ENCODE data around the gene COL6A3.
"Not testable (repeated sequence)": the region's sequence is repeated elsewhere in the genome, so short reads cannot be mapped to it uniquely, and the experiment has no call there.

Gene COL6A3

GRCh38 chr2:237359518-237359840 is 54.5 kb downstream of the COL6A3 start:
- no peaks in the 10 kb centered on the region for H3K9me3 ChIP-seq (ENCODE audit: control extremely low read depth in 1 of 5, control insufficient read depth in 4 of 5, insufficient read depth in 2 of 5, low read depth in 1 of 5, low read length in 4 of 5)
- no peak overlapping the region for H3K4me3 ChIP-seq (ENCODE audit: control insufficient read depth in 1 of 7, extremely low read depth in 1 of 7, insufficient read depth in 4 of 7, low read depth in 2 of 7, low read length in 6 of 7)
- peaks cover 0 to 19% (median 12%) of the 10 kb centered on the region in 5 experiments for H3K27me3 ChIP-seq (replicated peaks in 2 of 5; ENCODE audit: control insufficient read depth in 4 of 5, insufficient read depth in 5 of 5, low read length in 4 of 5)
- ChIA-PET POLR2A (no interaction called here), CTCF (no interaction called here)
- no peak overlapping the region for H3K27ac ChIP-seq (ENCODE audit: insufficient read depth in 1 of 2, low read depth in 1 of 2, low read length in 2 of 2, poor library complexity in 1 of 2, severe bottlenecking in 2 of 2)
- no peaks in the 10 kb centered on the region for H3K36me3 ChIP-seq (ENCODE audit: control insufficient read depth in 4 of 4, insufficient read depth in 4 of 4, low read length in 3 of 4)
- no peaks in the 10 kb centered on the region for H3K4me1 ChIP-seq (ENCODE audit: control extremely low read depth in 1 of 4, control insufficient read depth in 4 of 4, insufficient read depth in 4 of 4, low read length in 3 of 4)
- no peak for DNase-seq
- WGBS (ENCODE audit: insufficient coverage), result 85% methylated on average over 8 of the region's 8 CpGs

- H3K36me3 ChIP-seq (ENCODE audit: control insufficient read depth in 4 of 4, insufficient read depth in 4 of 4, low read length in 3 of 4), result no peaks in the 10 kb centered on the region
These were observed 55.0 kb downstream of the COL6A3 start for GRCh38 chr2:237358721-237359517.

GRCh38 chr2:237355701-237356100 is 58.3 kb downstream of the COL6A3 start:
- Histone ChIP-seq H3K4me1 (ENCODE audit: control extremely low read depth in 1 of 4, control insufficient read depth in 4 of 4, insufficient read depth in 4 of 4, low read length in 3 of 4) (no peaks in the 10 kb centered on the region), H3K36me3 (ENCODE audit: control insufficient read depth in 4 of 4, insufficient read depth in 4 of 4, low read length in 3 of 4) (no peaks in the 10 kb centered on the region), H3K4me3 (ENCODE audit: control insufficient read depth in 1 of 7, extremely low read depth in 1 of 7, insufficient read depth in 4 of 7, low read depth in 2 of 7, low read length in 6 of 7) (no peak overlapping the region), H3K27me3 (replicated peaks in 2 of 5; ENCODE audit: control insufficient read depth in 4 of 5, insufficient read depth in 5 of 5, low read length in 4 of 5) (peaks cover 0 to 47% (median 19%) of the 10 kb centered on the region in 5 experiments), H3K27ac (ENCODE audit: insufficient read depth in 1 of 2, low read depth in 1 of 2, low read length in 2 of 2, poor library complexity in 1 of 2, severe bottlenecking in 2 of 2) (no peak overlapping the region), H3K9me3 (ENCODE audit: control extremely low read depth in 1 of 5, control insufficient read depth in 4 of 5, insufficient read depth in 2 of 5, low read depth in 1 of 5, low read length in 4 of 5) (no peaks in the 10 kb centered on the region)
- POLR2A ChIA-PET, result no interaction called here
- CTCF ChIA-PET, result no interaction called here
- 90% methylated on average over 5 of the region's 5 CpGs for WGBS (ENCODE audit: insufficient coverage)
- no peak for DNase-seq

More at GRCh38 chr2:237358721-237359517, 55.0 kb downstream of the COL6A3 start:
- WGBS (ENCODE audit: insufficient coverage), result 69% methylated on average over 3 of the region's 9 CpGs
- H3K27ac ChIP-seq (ENCODE audit: insufficient read depth in 1 of 2, low read depth in 1 of 2, low read length in 2 of 2, poor library complexity in 1 of 2, severe bottlenecking in 2 of 2), result no peak overlapping the region
- H3K4me1 ChIP-seq (ENCODE audit: control extremely low read depth in 1 of 4, control insufficient read depth in 4 of 4, insufficient read depth in 4 of 4, low read length in 3 of 4), result no peaks in the 10 kb centered on the region
- no peak for DNase-seq
- CTCF ChIA-PET, result no interaction called here
- peaks cover 0 to 20% (median 13%) of the 10 kb centered on the region in 5 experiments for H3K27me3 ChIP-seq (replicated peaks in 2 of 5; ENCODE audit: control insufficient read depth in 4 of 5, insufficient read depth in 5 of 5, low read length in 4 of 5)
- POLR2A ChIA-PET, result no interaction called here
- no peaks in the 10 kb centered on the region for H3K9me3 ChIP-seq (ENCODE audit: control extremely low read depth in 1 of 5, control insufficient read depth in 4 of 5, insufficient read depth in 2 of 5, low read depth in 1 of 5, low read length in 4 of 5)
- H3K4me3 ChIP-seq (ENCODE audit: control insufficient read depth in 1 of 7, extremely low read depth in 1 of 7, insufficient read depth in 4 of 7, low read depth in 2 of 7, low read length in 6 of 7), result no peak overlapping the region

- WGBS (ENCODE audit: insufficient coverage), result 100% methylated on average over 4 of the region's 8 CpGs
- no peak overlapping the region for H3K27ac ChIP-seq (ENCODE audit: insufficient read depth in 1 of 2, low read depth in 1 of 2, low read length in 2 of 2, poor library complexity in 1 of 2, severe bottlenecking in 2 of 2)
- H3K27me3 ChIP-seq (replicated peaks in 2 of 5; ENCODE audit: control insufficient read depth in 4 of 5, insufficient read depth in 5 of 5, low read length in 4 of 5), result peaks cover 0 to 55% (median 22%) of the 10 kb centered on the region in 5 experiments
- no peaks in the 10 kb centered on the region for H3K9me3 ChIP-seq (ENCODE audit: control extremely low read depth in 1 of 5, control insufficient read depth in 4 of 5, insufficient read depth in 2 of 5, low read depth in 1 of 5, low read length in 4 of 5)
- H3K36me3 ChIP-seq (ENCODE audit: control insufficient read depth in 4 of 4, insufficient read depth in 4 of 4, low read length in 3 of 4), result no peaks in the 10 kb centered on the region
- POLR2A ChIA-PET, result no interaction called here
- DNase-seq, result no peak
- CTCF ChIA-PET, result no interaction called here
- no peak overlapping the region for H3K4me3 ChIP-seq (ENCODE audit: control insufficient read depth in 1 of 7, extremely low read depth in 1 of 7, insufficient read depth in 4 of 7, low read depth in 2 of 7, low read length in 6 of 7)
- H3K4me1 ChIP-seq (ENCODE audit: control extremely low read depth in 1 of 4, control insufficient read depth in 4 of 4, insufficient read depth in 4 of 4, low read length in 3 of 4), result no peaks in the 10 kb centered on the region
These were observed 59.1 kb downstream of the COL6A3 start for GRCh38 chr2:237354892-237355291.

GRCh38 chr2:237354172-237354571 is 59.8 kb downstream of the COL6A3 start:
- WGBS (ENCODE audit: insufficient coverage), result 92% methylated on average over 5 of the region's 6 CpGs
- DNase-seq; H3K36me3 ChIP-seq (ENCODE audit: control insufficient read depth in 4 of 4, insufficient read depth in 4 of 4, low read length in 3 of 4); H3K9me3 ChIP-seq (ENCODE audit: control extremely low read depth in 1 of 5, control insufficient read depth in 4 of 5, insufficient read depth in 2 of 5, low read depth in 1 of 5, low read length in 4 of 5); H3K4me1 ChIP-seq (ENCODE audit: control extremely low read depth in 1 of 4, control insufficient read depth in 4 of 4, insufficient read depth in 4 of 4, low read length in 3 of 4); CTCF ChIA-PET; H3K27ac ChIP-seq (ENCODE audit: insufficient read depth in 1 of 2, low read depth in 1 of 2, low read length in 2 of 2, poor library complexity in 1 of 2, severe bottlenecking in 2 of 2); POLR2A ChIA-PET; H3K4me3 ChIP-seq (ENCODE audit: control insufficient read depth in 1 of 7, extremely low read depth in 1 of 7, insufficient read depth in 4 of 7, low read depth in 2 of 7, low read length in 6 of 7): not testable (repeated sequence)
- peaks cover 0 to 57% (median 21%) of the 10 kb centered on the region in 5 experiments for H3K27me3 ChIP-seq (replicated peaks in 2 of 5; ENCODE audit: control insufficient read depth in 4 of 5, insufficient read depth in 5 of 5, low read length in 4 of 5)

GRCh38 chr2:237353215-237353614 is 60.7 kb downstream of the COL6A3 start:
- ChIA-PET CTCF (no interaction called here), POLR2A (interaction anchor here (0.6 kb wide), 1 partner anchor 18 kb away, joined by 3 read pairs; no protein-coding TSS in a partner anchor)
- DNase-seq, result no peak
- Histone ChIP-seq H3K4me3 (ENCODE audit: control insufficient read depth in 1 of 7, extremely low read depth in 1 of 7, insufficient read depth in 4 of 7, low read depth in 2 of 7, low read length in 6 of 7) (no peak overlapping the region), H3K36me3 (ENCODE audit: control insufficient read depth in 4 of 4, insufficient read depth in 4 of 4, low read length in 3 of 4) (no peaks in the 10 kb centered on the region), H3K9me3 (ENCODE audit: control extremely low read depth in 1 of 5, control insufficient read depth in 4 of 5, insufficient read depth in 2 of 5, low read depth in 1 of 5, low read length in 4 of 5) (no peaks in the 10 kb centered on the region), H3K27me3 (replicated peaks in 2 of 5; ENCODE audit: control insufficient read depth in 4 of 5, insufficient read depth in 5 of 5, low read length in 4 of 5) (peaks cover 0 to 57% (median 20%) of the 10 kb centered on the region in 5 experiments), H3K4me1 (ENCODE audit: control extremely low read depth in 1 of 4, control insufficient read depth in 4 of 4, insufficient read depth in 4 of 4, low read length in 3 of 4) (no peaks in the 10 kb centered on the region), H3K27ac (ENCODE audit: insufficient read depth in 1 of 2, low read depth in 1 of 2, low read length in 2 of 2, poor library complexity in 1 of 2, severe bottlenecking in 2 of 2) (no peak overlapping the region)
- WGBS (ENCODE audit: insufficient coverage), result 50% methylated on average over 3 of the region's 5 CpGs

GRCh38 chr2:237352279-237352845 is 61.6 kb downstream of the COL6A3 start:
- H3K36me3 ChIP-seq (ENCODE audit: control insufficient read depth in 4 of 4, insufficient read depth in 4 of 4, low read length in 3 of 4), result no peaks in the 10 kb centered on the region
- no peaks in the 10 kb centered on the region for H3K4me1 ChIP-seq (ENCODE audit: control extremely low read depth in 1 of 4, control insufficient read depth in 4 of 4, insufficient read depth in 4 of 4, low read length in 3 of 4)
- H3K27ac ChIP-seq (ENCODE audit: insufficient read depth in 1 of 2, low read depth in 1 of 2, low read length in 2 of 2, poor library complexity in 1 of 2, severe bottlenecking in 2 of 2), result no peak overlapping the region
- ChIA-PET CTCF (no interaction called here), POLR2A (no interaction called here)
- WGBS (ENCODE audit: insufficient coverage), result 92% methylated on average over 5 of the region's 6 CpGs
- peaks cover 0 to 50% (median 18%) of the 10 kb centered on the region in 5 experiments for H3K27me3 ChIP-seq (replicated peaks in 2 of 5; ENCODE audit: control insufficient read depth in 4 of 5, insufficient read depth in 5 of 5, low read length in 4 of 5)
- DNase-seq, result no peak
- H3K4me3 ChIP-seq (ENCODE audit: control insufficient read depth in 1 of 7, extremely low read depth in 1 of 7, insufficient read depth in 4 of 7, low read depth in 2 of 7, low read length in 6 of 7), result no peak overlapping the region
- H3K9me3 ChIP-seq (ENCODE audit: control extremely low read depth in 1 of 5, control insufficient read depth in 4 of 5, insufficient read depth in 2 of 5, low read depth in 1 of 5, low read length in 4 of 5), result no peaks in the 10 kb centered on the region
